Duodenal mucosa (tissue), 2 donors: ENCODE data around the gene NME8.

Experiments
- H3K27ac ChIP-seq: one replicate; pipeline ENCODE4 v1.7.0; 2013; ENCODE audit warnings: low read depth, low read length
- H3K27me3 ChIP-seq, 2 donors: one replicate each; pipeline ENCODE4 v1.7.0; 2013; ENCODE audit warnings: low read length in 2 of 2, control low read depth in 1 of 2; ENCODE audit not compliant: insufficient read depth in 2 of 2, control insufficient read depth in 1 of 2
- H3K36me3 ChIP-seq, 2 donors: one replicate each; pipeline ENCODE4 v1.7.0; 2013; ENCODE audit warnings: low read length in 2 of 2, control low read depth in 1 of 2; ENCODE audit not compliant: insufficient read depth in 2 of 2, control insufficient read depth in 1 of 2
- H3K4me1 ChIP-seq, 2 donors: one replicate each; pipeline ENCODE4 v1.7.0; 2013; ENCODE audit warnings: low read length in 2 of 2, control low read depth in 1 of 2; ENCODE audit not compliant: insufficient read depth in 2 of 2, control insufficient read depth in 1 of 2
- H3K4me3 ChIP-seq, 2 donors: one replicate each; pipeline ENCODE4 v1.7.0; 2013; ENCODE audit warnings: low read length in 2 of 2, low read depth in 1 of 2
- H3K9ac ChIP-seq, 2 donors: one replicate each; pipeline ENCODE4 v1.7.0; 2013; ENCODE audit warnings: low read length in 2 of 2, low read depth in 1 of 2
- H3K9me3 ChIP-seq, 2 donors: one replicate each; pipeline ENCODE4 v1.7.0; 2013; ENCODE audit warnings: low read length in 2 of 2, control low read depth in 1 of 2; ENCODE audit not compliant: control insufficient read depth in 1 of 2

NME8 gene

DNA sequence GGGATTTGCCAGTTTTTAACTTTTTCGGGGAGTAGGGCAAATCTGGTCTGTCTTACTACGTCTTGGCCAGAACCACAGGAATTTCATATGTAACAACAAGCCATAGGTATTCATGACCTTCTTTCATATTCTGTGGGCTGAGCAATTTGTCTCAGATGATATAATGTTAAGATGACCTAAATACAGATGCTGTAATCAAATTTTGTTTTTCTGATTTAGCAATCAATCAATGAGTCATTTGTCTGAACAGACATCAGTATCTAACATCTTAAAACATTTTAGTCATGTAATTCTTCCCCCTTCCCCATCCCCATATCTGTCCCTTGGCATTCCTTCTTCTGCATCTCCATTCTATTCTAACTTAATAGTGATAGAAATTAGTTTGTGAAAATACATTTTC, 24.8 kb upstream of the NME8 start:
- Histone ChIP-seq H3K36me3 (no peaks in the 10 kb centered on the region), H3K9me3 (no peaks in the 10 kb centered on the region), H3K27me3 (no peaks in the 10 kb centered on the region), H3K4me3 (no peak overlapping the region), H3K27ac (no peak overlapping the region), H3K9ac (no peak overlapping the region), H3K4me1 (no peaks in the 10 kb centered on the region)

DNA sequence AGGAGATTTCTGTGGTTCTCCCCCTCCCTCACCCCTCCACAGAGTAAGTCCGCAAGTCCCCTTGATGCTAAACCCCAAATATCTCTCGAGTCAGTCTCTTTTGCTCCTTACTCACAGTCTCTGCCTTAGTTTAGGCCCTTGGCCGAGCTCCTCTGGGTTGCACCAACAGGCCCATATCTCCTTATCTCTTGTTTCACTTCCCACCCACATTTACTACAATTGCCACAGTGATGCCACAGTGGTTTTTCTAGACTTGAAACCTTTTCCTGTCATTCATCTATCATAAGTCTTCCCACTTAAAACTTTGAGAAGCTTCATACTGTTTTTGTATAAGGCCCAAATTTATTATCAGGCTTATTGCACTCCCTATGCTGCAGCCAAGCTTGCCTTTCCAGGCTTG, 23.4 kb upstream of the NME8 start:
- H3K4me1 ChIP-seq = no peaks in the 10 kb centered on the region
- no peak overlapping the region for H3K27ac ChIP-seq
- no peak overlapping the region for H3K9ac ChIP-seq
- no peaks in the 10 kb centered on the region for H3K36me3 ChIP-seq
- no peak overlapping the region for H3K4me3 ChIP-seq
- H3K9me3 ChIP-seq = no peaks in the 10 kb centered on the region
- H3K27me3 ChIP-seq = no peaks in the 10 kb centered on the region

DNA sequence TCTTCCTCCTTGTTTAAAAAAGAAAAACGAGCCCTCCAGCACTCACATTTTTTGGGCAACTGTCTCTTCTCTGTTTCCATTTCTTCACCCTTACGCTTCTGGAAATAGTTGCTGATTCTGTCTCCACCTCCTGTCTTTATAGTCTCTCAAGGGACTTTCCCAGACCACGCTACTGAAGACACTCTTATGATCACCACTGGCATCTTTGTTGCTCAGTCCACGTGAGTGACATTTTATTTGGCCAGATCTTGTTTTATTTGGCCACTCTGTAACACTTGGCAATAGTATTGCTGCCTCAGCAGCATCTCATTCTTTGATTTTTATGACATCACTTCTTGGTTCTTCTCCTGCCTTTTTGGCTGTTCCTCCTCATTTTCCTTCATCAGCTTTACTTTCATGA, 21.6 kb upstream of the NME8 start:
- no peak overlapping the region for H3K4me3 ChIP-seq
- H3K9ac ChIP-seq = no peak overlapping the region

DNA sequence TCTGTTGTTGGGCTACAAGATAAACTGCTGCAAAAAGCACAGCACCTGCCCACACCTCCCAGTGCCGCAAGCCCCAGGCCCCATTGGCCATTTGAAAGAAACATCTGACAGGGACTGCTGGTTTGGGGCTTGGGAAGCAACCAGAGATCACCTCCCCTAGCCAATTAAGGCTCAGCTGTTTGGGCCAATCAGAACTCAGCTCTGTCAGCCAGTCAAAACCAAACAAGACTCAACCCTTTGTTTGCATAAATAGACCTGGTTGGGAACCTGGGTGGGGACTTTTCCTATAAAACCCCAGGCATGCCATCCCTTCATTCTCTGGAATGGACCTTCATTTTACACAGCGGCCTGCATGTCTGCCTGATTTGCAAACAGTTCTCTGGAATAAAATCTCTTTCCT, 17.2 kb upstream of the NME8 start:
- peaks cover 0 to 4% of the 10 kb centered on the region in 2 donors for H3K4me1 ChIP-seq
- H3K27ac ChIP-seq = no peak overlapping the region
- no peaks in the 10 kb centered on the region for H3K36me3 ChIP-seq
- no peaks in the 10 kb centered on the region for H3K27me3 ChIP-seq
- no peak overlapping the region for H3K9ac ChIP-seq
- H3K9me3 ChIP-seq = no peaks in the 10 kb centered on the region
- no peak overlapping the region for H3K4me3 ChIP-seq

More for the DNA sequence above, 21.6 kb upstream of the NME8 start:
- H3K27ac ChIP-seq = no peak overlapping the region
- H3K9me3 ChIP-seq = no peaks in the 10 kb centered on the region
- H3K4me1 ChIP-seq = no peaks in the 10 kb centered on the region
- H3K36me3 ChIP-seq = no peaks in the 10 kb centered on the region
- no peaks in the 10 kb centered on the region for H3K27me3 ChIP-seq

DNA sequence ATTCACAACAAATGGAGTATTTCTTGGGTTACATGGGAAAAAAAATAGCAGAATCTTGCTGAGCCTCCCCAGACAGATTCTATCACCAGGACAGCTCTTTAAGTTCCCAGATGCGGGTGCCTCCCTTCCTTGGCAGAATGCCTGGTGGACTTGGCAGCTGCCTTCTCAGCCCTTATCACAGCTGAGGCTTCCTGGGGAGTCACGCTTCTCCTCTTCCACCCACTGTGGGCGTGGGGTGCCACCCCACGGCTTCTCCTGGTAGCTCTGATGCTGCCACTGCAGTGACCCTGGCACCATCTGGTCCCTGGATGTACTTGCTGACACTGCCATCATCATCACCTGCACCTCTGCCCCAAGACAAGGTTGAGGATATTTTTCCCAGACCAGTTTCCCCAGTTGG, 16.2 kb upstream of the NME8 start:
- Histone ChIP-seq H3K9me3 (no peaks in the 10 kb centered on the region), H3K27me3 (no peaks in the 10 kb centered on the region), H3K36me3 (no peaks in the 10 kb centered on the region), H3K9ac (no peak overlapping the region), H3K27ac (no peak overlapping the region), H3K4me1 (peaks cover 0 to 4% of the 10 kb centered on the region in 2 donors), H3K4me3 (no peak overlapping the region)

DNA sequence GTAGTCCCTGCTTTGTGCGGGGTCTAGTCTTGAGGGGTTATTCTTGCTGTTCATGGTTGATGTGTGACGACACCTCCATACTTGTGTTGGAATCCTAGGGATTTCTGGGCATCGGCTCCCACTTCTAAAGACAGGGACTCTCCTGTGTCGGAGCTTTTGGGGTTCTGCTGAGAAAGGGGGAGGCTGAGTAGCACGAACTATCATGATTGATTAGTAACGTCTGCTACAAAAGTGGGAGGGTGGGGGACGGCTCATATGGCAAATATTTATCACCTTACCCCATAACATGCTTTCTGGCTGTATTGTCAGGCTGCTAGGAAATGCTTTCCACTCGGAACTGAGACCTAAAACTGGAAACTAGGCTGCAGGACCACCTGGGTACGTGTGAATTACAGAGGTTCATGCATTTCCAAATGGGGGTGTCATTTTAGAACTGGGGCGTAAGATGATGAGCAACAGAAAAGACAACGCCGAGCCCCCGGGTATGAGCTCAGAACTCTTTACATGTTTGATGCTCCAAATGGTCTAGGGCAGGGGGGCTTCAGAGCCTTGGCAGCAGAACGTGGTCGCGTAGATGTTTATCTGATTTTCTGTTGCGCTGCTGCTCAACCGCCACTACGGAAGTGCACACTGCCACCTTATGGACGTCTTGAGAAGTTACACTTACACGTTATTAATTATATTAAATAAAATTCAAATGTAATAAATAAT, 15.1 kb upstream of the NME8 start:
- H3K4me1 ChIP-seq = peaks cover 0 to 4% of the 10 kb centered on the region in 2 donors
- no peaks in the 10 kb centered on the region for H3K9me3 ChIP-seq
- H3K27me3 ChIP-seq = no peaks in the 10 kb centered on the region
- peak overlapping the region in 1 of 2 donors; percentile 20 for H3K9ac ChIP-seq
- H3K27ac ChIP-seq = no peak overlapping the region
- no peaks in the 10 kb centered on the region for H3K36me3 ChIP-seq
- peak overlapping the region; percentile 52 to 54 for H3K4me3 ChIP-seq

DNA sequence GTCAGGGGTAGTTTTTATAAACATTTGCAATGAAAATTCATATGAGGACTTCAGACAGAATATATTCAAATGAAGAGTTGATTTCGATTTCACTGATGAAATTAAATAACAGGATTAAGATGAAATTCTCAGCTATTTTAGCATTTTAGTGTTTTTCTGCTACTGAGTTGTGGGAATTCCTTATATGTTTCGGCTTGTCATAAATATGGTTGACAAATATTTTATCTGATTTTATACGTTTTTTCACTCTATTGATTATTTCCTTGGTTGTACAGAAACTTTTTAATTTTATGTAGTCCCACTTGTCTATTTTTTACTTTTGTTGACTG, 14.6 kb upstream of the NME8 start:
- H3K36me3 ChIP-seq = no peaks in the 10 kb centered on the region
- no peak overlapping the region for H3K4me3 ChIP-seq
- H3K4me1 ChIP-seq = peaks cover 0 to 4% of the 10 kb centered on the region in 2 donors
- H3K27me3 ChIP-seq = no peaks in the 10 kb centered on the region
- H3K9me3 ChIP-seq = no peaks in the 10 kb centered on the region
- H3K9ac ChIP-seq = no peak overlapping the region
- H3K27ac ChIP-seq = no peak overlapping the region

DNA sequence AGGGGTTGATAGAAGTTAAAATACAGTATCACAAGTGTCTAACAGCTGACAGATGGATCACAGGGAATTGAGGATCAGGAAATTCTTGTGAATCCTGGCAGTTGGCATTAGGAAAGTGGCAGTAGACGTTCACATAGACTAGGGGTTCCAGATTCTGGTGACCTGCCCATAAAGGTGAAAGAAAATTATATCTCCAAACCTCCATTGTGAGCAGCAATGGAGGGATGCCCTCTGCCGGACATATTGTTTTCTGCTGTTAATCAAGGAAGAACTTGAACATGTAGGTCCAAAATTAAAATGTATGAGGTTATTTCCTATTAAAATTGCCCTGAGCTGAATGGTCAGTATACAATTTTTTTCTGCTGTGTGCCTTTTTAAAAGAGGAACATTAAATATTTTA, 5.1 kb downstream of the NME8 start:
- no peaks in the 10 kb centered on the region for H3K9me3 ChIP-seq
- H3K36me3 ChIP-seq = no peaks in the 10 kb centered on the region
- no peak overlapping the region for H3K4me3 ChIP-seq
- H3K27me3 ChIP-seq = no peaks in the 10 kb centered on the region
- H3K27ac ChIP-seq = no peak overlapping the region
- H3K9ac ChIP-seq = no peak overlapping the region
- H3K4me1 ChIP-seq = no peaks in the 10 kb centered on the region

DNA sequence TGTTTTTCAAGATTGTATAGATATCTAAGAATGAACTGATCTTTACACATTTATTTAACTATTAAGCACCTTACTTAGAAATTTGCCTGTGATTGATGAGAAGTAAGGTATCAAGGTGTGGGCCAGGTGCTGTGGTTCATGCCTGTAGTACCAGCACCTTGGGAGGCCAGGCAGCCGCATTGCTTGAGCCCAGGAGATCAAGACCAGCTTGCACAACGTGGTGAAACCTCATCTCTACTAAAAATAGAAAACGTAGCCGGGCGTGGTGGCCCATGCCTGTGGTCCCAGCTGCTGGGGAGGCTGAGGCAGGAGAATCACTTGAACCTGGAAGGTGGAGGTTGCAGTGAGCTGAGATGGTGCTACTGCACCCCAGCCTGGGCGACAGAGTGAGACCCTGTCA, 33.7 kb downstream of the NME8 start:
- Histone ChIP-seq H3K4me1 (no peaks in the 10 kb centered on the region), H3K4me3 (no peak overlapping the region), H3K36me3 (no peaks in the 10 kb centered on the region), H3K27me3 (no peaks in the 10 kb centered on the region), H3K27ac (no peak overlapping the region), H3K9me3 (no peaks in the 10 kb centered on the region), H3K9ac (no peak overlapping the region)

DNA sequence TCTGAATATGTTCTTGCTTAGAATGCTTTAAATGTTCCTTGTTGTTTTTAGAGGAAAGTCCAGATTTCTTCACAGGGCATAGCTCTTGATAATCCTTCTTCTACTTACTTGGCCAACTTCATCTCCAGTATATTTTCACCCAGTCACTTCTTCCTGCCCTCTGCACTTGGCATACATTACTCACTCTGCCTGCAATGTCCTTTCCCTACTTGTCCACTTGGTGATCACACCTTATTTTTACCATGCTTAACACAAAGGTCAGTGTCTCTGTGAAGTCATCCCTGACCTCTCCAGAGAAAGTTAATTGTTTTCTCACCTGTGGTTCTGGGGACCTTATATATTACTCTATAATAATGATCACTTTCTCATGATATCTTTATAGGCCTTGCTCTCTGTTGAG, 45.0 kb downstream of the NME8 start:
- H3K4me3 ChIP-seq = no peak overlapping the region
- no peaks in the 10 kb centered on the region for H3K36me3 ChIP-seq
- no peaks in the 10 kb centered on the region for H3K4me1 ChIP-seq
- no peak overlapping the region for H3K9ac ChIP-seq
- H3K27ac ChIP-seq = no peak overlapping the region
- no peaks in the 10 kb centered on the region for H3K9me3 ChIP-seq
- H3K27me3 ChIP-seq = no peaks in the 10 kb centered on the region

DNA sequence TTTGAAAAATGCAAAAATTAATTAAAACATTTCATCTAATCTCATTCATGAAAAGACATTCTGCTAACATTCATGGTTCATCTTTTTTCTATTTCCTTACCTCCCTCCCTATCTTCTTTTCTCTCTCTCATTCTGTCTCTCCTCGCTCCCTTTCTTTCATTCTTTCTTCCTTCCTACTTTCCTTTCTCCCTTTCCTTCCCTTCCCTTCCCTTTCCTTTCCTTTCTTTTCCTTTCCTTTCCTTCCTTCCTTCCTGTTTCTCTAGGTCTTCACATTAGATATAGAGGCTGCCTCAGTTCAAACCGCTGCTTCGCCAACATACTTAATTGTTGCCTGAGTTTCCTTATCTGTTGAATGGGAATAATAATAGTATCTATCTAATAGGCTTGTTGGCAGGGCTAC, 46.3 kb downstream of the NME8 start:
- Histone ChIP-seq H3K9me3 (no peaks in the 10 kb centered on the region), H3K27me3 (no peaks in the 10 kb centered on the region), H3K36me3 (no peaks in the 10 kb centered on the region), H3K4me3 (no peak overlapping the region), H3K4me1 (no peaks in the 10 kb centered on the region), H3K27ac (no peak overlapping the region), H3K9ac (no peak overlapping the region)
